HG02571 (cell line): ENCODE measurements around the gene LRRC26.

Source experiments
- ATAC-seq: cut with Tn5 transposase; IDR thresholded peaks from one replicate; pipeline ENCODE4 v1.9.1; 2021; ENCODE audit warnings: mild to moderate bottlenecking, moderate library complexity; ENCODE audit not compliant: unreplicated experiment

The LRRC26 gene, protein sequence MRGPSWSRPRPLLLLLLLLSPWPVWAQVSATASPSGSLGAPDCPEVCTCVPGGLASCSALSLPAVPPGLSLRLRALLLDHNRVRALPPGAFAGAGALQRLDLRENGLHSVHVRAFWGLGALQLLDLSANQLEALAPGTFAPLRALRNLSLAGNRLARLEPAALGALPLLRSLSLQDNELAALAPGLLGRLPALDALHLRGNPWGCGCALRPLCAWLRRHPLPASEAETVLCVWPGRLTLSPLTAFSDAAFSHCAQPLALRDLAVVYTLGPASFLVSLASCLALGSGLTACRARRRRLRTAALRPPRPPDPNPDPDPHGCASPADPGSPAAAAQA

GRCh38 chr9:137169896-137170358, at the start of gene LRRC26:
TSS of gene LRRC26 (minus strand) at chr9:137170051. CDS start at chr9:137169943, 108 bp downstream.
- ATAC-seq: no peak

DNA sequence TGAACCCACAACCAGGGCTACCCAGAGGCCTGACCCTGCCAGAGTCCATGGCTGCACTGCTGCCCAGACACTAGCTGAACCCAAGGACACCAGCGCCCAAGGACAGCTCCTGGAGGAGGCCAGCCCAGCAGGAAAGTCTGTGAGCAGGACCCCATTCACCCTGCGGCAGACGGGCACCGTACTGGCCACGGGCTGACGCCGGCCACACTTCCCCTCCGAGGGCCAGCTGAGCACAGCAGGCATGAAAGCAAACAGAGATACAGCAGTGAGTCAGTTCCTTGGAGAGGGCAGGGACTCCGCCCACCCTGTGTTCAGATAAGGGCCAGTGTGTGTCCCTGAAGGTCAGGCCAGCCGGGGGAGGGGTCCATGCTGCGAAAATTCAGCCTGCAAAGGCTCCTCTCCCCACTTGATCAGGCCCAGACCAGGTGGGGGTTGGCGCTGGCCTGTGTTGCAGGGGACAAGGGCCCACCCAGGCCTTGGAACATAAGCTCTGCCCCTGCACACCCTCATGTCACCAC, 49.0 kb upstream of the LRRC26 start:
- no peak for ATAC-seq

GRCh38 chr9:137218212-137218753, 48.4 kb upstream of the LRRC26 start:
- ATAC-seq: no peak

GRCh38 chr9:137217276-137218211, 47.7 kb upstream of the LRRC26 start:
- no peak for ATAC-seq

- no peak for ATAC-seq
Measured at GRCh38 chr9:137216188-137216965, 46.5 kb upstream of the LRRC26 start.

GRCh38 chr9:137215196-137215986, 45.5 kb upstream of the LRRC26 start:
- ATAC-seq: no peak

DNA sequence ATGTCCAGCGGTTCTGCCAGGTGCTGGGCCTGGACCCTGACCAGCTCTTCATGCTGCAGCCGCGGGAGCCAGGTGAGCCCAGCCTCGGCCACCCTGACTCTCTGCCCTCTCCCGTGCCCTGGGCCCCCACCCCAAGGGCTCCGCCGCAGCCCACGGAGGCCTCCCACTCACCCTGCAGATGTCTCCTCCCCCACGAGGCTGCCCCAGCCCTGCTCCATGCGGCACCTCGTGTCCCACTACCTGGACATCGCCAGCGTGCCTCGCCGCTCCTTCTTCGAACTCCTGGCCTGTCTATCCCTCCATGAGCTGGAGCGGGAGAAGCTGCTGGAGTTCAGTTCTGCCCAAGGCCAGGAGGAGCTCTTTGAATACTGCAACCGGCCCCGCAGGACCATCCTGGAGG, 44.8 kb upstream of the LRRC26 start:
- no peak for ATAC-seq

DNA sequence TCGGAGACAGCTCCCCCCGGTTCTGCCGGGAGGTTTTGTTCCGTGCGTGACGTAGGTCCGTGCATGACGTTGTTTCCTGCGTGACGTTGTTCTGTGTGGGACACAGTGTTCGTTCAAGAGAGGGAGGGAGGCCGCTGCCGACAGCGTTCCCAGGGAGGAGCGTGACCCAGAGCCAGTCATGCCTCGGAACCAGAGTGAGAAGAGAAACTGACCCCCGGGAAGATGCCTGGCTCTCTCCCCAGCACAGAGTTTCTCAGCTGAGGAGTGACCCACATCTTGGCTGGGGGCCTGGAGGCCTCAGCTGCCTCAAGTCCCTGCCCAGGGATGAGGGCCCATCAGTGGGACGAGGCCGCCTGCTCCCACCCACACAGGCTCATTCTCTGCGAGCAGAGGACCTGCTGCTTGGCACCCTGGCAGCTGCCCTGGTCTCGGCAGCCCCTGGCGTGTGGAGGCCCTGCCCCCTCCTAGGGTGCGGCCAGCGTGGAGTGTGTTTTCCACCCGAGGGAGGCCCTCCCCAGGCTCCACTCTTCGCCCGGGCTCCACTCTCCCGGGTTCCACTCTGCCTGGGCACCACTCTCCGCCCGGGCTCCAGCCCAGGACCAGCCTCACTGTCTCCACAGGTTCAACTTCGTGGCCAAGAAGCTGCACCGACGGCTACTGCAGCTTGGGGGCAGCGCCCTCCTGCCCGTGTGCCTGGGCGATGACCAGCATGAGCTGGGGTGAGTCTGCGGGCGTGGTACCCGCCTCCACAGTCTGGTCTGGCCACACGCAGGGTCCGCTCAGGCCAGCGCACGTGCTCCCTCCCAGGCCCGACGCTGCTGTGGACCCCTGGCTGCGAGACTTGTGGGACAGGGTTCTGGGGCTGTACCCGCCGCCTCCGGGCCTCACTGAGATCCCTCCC, 43.6 kb upstream of the LRRC26 start:
- ATAC-seq: no peak

DNA sequence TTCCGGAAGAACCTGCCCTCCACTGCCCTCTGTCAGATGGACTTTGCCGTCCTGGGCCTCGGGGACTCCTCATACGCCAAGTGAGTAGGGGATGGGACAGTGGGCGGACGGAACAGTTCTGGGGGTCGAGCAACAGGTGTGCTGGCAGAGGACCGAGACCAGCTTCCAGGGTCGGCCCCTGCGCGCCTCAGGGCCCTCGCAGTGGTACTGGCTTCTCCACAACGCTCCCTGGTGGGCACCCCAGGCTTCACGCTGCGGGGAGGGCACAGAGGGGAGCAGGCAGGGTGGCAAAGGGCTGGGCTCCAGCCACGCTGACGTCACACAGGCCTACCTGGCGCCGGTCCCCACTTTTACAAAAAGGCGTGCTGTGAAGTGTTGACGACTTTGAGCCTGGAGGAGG, 42.7 kb upstream of the LRRC26 start:
- no peak for ATAC-seq

GRCh38 chr9:137211532-137211931, 41.7 kb upstream of the LRRC26 start:
- no peak for ATAC-seq

DNA sequence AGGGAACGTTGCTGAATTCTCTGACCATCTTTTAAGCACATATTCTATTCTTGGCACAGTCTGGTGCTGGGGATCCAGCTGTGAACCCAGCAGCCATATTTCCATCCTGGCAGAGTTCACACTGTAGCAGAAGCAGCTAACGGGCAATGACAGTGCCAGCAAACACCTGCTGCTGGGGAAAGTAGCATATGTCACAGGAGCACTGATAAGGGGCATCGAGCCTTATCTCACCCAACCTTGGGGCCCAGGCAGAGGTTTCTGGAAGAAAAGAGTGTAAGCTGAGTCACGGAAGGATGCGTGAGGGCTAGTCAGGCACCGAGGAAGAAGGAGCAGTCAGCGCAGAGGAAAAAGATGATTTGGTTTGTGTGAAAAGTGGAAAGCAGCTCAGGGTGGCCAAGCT, 36.8 kb upstream of the LRRC26 start:
- no peak for ATAC-seq

GRCh38 chr9:137205126-137206069, 35.5 kb upstream of the LRRC26 start, which contains the start of the genes NDOR1 and TMEM203:
TSS of gene NDOR1 (plus strand) at chr9:137205700. CDS start at chr9:137205778, 78 bp downstream.
TSS of gene TMEM203 (minus strand) at chr9:137205648. CDS start at chr9:137205414, 234 bp downstream.
- peak; percentile 41 for ATAC-seq

DNA sequence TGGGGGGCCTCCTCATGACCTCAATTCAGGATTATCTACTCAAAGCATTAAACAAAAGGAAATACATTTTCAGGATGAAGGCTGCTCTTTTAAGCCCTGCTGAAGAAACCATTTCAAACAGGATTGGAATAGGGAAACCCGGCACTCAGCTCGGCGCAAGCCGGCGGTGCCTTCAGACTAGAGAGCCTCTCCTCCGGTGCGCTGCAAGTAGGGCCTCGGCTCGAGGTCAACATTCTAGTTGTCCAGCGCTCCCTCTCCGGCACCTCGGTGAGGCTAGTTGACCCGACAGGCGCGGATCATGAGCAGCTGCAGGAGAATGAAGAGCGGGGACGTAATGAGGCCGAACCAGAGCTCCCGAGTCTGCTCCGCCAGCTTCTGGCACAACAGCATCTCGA, 34.9 kb upstream of the LRRC26 start:
- no peak for ATAC-seq

DNA sequence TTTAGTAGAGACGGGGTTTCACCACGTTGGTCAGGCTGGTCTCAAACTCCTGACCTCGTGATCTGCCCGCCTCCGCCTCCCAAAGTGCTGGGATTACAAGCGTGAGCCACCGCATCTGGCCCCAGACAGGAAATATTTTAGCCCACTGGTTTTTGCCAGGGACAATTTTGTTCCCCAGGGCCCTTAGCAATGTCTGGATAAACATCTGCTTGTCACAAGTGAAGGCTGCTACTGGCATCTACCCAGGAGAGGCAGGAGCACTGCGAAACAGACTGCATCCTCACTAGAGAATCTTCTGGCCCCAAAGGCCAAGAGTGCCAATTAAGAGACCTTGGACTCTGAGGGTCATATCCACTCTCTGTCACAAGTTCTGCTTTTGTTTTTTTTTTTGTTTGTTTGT, 33.1 kb upstream of the LRRC26 start:
- no peak for ATAC-seq

DNA sequence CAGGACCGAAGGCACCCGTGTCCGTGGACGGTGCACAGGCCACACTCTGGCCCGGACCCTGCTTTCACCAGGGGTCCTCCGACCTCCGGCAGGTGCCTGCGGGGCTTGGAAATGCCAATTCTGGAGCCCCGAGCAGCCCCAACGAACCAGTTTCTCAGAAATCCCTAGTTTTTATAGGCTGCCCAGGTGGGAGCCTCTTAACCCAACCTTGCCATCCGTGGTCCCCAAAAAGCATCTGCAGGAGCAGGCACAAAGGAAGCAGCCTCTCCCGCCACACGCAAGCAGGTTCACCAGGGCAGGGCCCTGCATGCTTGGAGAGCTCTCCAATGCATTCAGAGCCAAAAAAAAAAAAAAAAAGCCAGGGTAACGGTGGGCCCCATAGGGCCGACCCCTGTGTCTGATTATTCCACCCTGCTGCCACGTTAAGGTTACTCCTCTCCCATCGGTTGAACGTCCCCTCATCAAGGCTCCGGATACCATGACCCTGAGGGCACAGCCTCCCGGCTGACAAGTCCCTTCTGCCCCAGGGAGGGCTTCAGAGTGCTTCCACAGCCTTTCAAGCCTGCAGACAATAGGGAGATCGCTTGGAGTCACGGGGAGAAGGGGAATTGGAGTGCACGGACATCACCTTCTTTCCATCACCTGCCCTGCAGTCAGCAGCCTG, 31.5 kb upstream of the LRRC26 start:
- ATAC-seq: no peak

- ATAC-seq: peak; percentile 83
Measured at GRCh38 chr9:137200311-137201204, 30.7 kb upstream of the LRRC26 start, which contains the start of gene TPRN. TSS of gene TPRN (minus strand) at chr9:137200741. CDS start at chr9:137200711, 30 bp downstream.
